SK-N-SH (cell line): ENCODE data around the gene TTC27. TPM values are rescaled to one million over a fixed set of nuclear protein-coding genes. Genes with fewer than 3 reads are reported as not detected.

Source experiments
- CTCF ChIA-PET: fragments of 300-600, 350-600 bp; formaldehyde crosslinking; extraction: SDS; loops from one replicate; lab custom pipeline; 2021; lab: Yijun Ruan, JAX
- POLR2A ChIA-PET: fragments of 350-600 bp; sonication (Branson Sonifier 250); formaldehyde crosslinking; extraction: SDS; loops from one replicate; lab custom pipeline; 2020; ENCODE audit warnings: antibody characterized with exemption, inconsistent platforms; lab: Yijun Ruan, JAX
- DNase-seq: peaks from one replicate; pipeline ENCODE4 v3.0.0; 2012
- H2AFZ ChIP-seq: fragments of 200-600 bp; sonication (generic); 2 replicates; pipeline ENCODE4 v1.8.1; 2016; ENCODE audit warnings: antibody characterized with exemption, mild to moderate bottlenecking, low read depth
- H3F3A ChIP-seq: fragments of 200-600 bp; sonication (generic); replicated peaks from 2 replicates; pipeline ENCODE3; 2016; ENCODE audit warnings: antibody characterized with exemption, mild to moderate bottlenecking; ENCODE audit not compliant: insufficient read depth
- H3K27ac ChIP-seq, 2 experiments: fragments of 200-500 bp in 1 of 2; fragments of 200-600 bp in 1 of 2; sonication (Bioruptor generic) in 1 of 2; sonication (generic), shearing (Covaris generic) in 1 of 2; 2 replicates each; pipeline versions ENCODE4 v1.5.1 to v1.6.1; 2014 to 2016; ENCODE audit warnings: low read depth in 2 of 2, inconsistent platforms in 1 of 2, low read length in 1 of 2, mild to moderate bottlenecking in 1 of 2, mixed read lengths in 1 of 2
- H3K27me3 ChIP-seq: fragments of 200-600 bp; sonication (generic), shearing (Covaris generic); 2 replicates; pipeline ENCODE4 v1.6.1; 2016; ENCODE audit warnings: mixed run types; ENCODE audit not compliant: insufficient read depth
- H3K36me3 ChIP-seq, 2 experiments: fragments of 200-500 bp in 1 of 2; fragments of 200-600 bp in 1 of 2; sonication (Bioruptor generic) in 1 of 2; sonication (generic) in 1 of 2; replicated peaks in 1 of 2; 2 replicates each; pipeline versions ENCODE3 to v1.5.1; 2014 to 2016; ENCODE audit warnings: low read length in 1 of 2, mild to moderate bottlenecking in 1 of 2; ENCODE audit not compliant: insufficient read depth in 2 of 2, control insufficient read depth in 1 of 2
- H3K4me1 ChIP-seq, 2 experiments: fragments of 200-500 bp in 1 of 2; fragments of 200-600 bp in 1 of 2; sonication (Bioruptor generic) in 1 of 2; sonication (generic), shearing (Covaris generic) in 1 of 2; 2 replicates each; pipeline versions ENCODE4 v1.5.1 to v1.6.1; 2014 to 2016; ENCODE audit warnings: low read depth in 1 of 2, low read length in 1 of 2, mixed run types in 1 of 2; ENCODE audit not compliant: insufficient read depth in 2 of 2, control insufficient read depth in 1 of 2
- H3K4me2 ChIP-seq: fragments of 200-600 bp; sonication (generic), shearing (Covaris generic); 2 replicates; pipeline ENCODE4 v1.6.1; 2017; ENCODE audit warnings: mixed run types
- H3K4me3 ChIP-seq, 2 experiments: fragments of 200-500 bp in 1 of 2; fragments of 200-600 bp in 1 of 2; sonication (Bioruptor generic) in 1 of 2; sonication (generic), shearing (Covaris generic) in 1 of 2; 2 replicates each; pipeline versions ENCODE4 v1.5.1 to v1.8.1; 2014 to 2016; ENCODE audit warnings: low read depth in 2 of 2, inconsistent platforms in 1 of 2, low read length in 1 of 2, mild to moderate bottlenecking in 1 of 2, mixed read lengths in 1 of 2, moderate library complexity in 1 of 2
- H3K79me2 ChIP-seq: fragments of 200-600 bp; sonication (generic); 2 replicates; pipeline ENCODE4 v1.8.1; 2017; ENCODE audit warnings: mild to moderate bottlenecking; ENCODE audit not compliant: insufficient read depth
- H3K9ac ChIP-seq: fragments of 200-600 bp; sonication (generic); 2 replicates; pipeline ENCODE4 v1.6.1; 2017; ENCODE audit warnings: mixed run types
- H3K9me2 ChIP-seq: fragments of 200-600 bp; sonication (generic); 2 replicates; pipeline ENCODE4 v1.6.1; 2017; ENCODE audit warnings: mixed run types
- H3K9me3 ChIP-seq: fragments of 200-600 bp; sonication (generic); 2 replicates; pipeline ENCODE4 v1.6.1; 2017; ENCODE audit warnings: mixed run types, mild to moderate bottlenecking, moderate library complexity
- H4K20me1 ChIP-seq: fragments of 200-600 bp; sonication (generic); 2 replicates; pipeline ENCODE4 v1.6.1; 2017; ENCODE audit warnings: mild to moderate bottlenecking, mixed run types; ENCODE audit not compliant: insufficient read depth
- EZH2phosphoT487 ChIP-seq: fragments of 200-600 bp; sonication (generic); IDR thresholded peaks from 2 replicates; pipeline ENCODE4 v1.6.1; 2017; ENCODE audit warnings: low read depth, mixed run types, mild to moderate bottlenecking, antibody characterized with exemption, moderate library complexity, borderline replicate concordance
- FOSL2 ChIP-seq: IDR thresholded peaks from 2 replicates; pipeline ENCODE4 v1.4.0; 2012; ENCODE audit warnings: low read depth, mild to moderate bottlenecking, moderate library complexity, borderline replicate concordance
- FOXM1 ChIP-seq: IDR thresholded peaks from 2 replicates; pipeline ENCODE4 v1.4.0; 2012; ENCODE audit warnings: low read depth, mild to moderate bottlenecking
- IRF3 ChIP-seq: fragments of 150-350 bp; IDR thresholded peaks from 2 replicates; pipeline ENCODE4 v1.6.1; 2016; ENCODE audit warnings: mild to moderate bottlenecking, low read depth, low read length
- MEF2A ChIP-seq: IDR thresholded peaks from 2 replicates; pipeline ENCODE4 v1.4.0; 2012; ENCODE audit warnings: low read depth, borderline replicate concordance
- MXI1 ChIP-seq: IDR thresholded peaks from 2 replicates; pipeline ENCODE4 v1.6.1; 2012; ENCODE audit warnings: mild to moderate bottlenecking, low read depth, low read length, improper control_type of control experiment
- NFIC ChIP-seq: IDR thresholded peaks from 2 replicates; pipeline ENCODE4 v1.4.0; 2012; ENCODE audit warnings: borderline replicate concordance
- NRF1 ChIP-seq: IDR thresholded peaks from 2 replicates; pipeline ENCODE4 v1.6.1; 2012; ENCODE audit warnings: low read depth, mild to moderate bottlenecking, low read length
- PBX3 ChIP-seq: IDR thresholded peaks from 2 replicates; pipeline ENCODE4; 2012
- RFX5 ChIP-seq: IDR thresholded peaks from 2 replicates; pipeline ENCODE4 v1.6.1; 2012; ENCODE audit warnings: mild to moderate bottlenecking, improper control_type of control experiment, low read length
- TCF12 ChIP-seq: IDR thresholded peaks from 2 replicates; pipeline ENCODE4 v1.4.0; 2012
- USF1 ChIP-seq: IDR thresholded peaks from 2 replicates; pipeline ENCODE4 v1.4.0; 2012; ENCODE audit warnings: low read depth, borderline replicate concordance
- USF2 ChIP-seq: fragments of 150-350 bp; IDR thresholded peaks from 2 replicates; pipeline ENCODE4 v1.6.1; 2017; ENCODE audit warnings: antibody characterized with exemption, low read length, low read depth, borderline replicate concordance
- ZBTB33 ChIP-seq: IDR thresholded peaks from 2 replicates; pipeline ENCODE4 v1.4.0; 2012; ENCODE audit warnings: low read depth, borderline replicate concordance
- WGBS: methylation state at CpG from one replicate; pipeline ENCODE4 v1.1.6; 2017; ENCODE audit warnings: low lambda C conversion rate; 5-methylcytosine and 5-hydroxymethylcytosine counted together
- polyA plus RNA-seq, 3 experiments: library from polyadenylated mRNA; depleted of rRNA; stranded (reverse); fragments of >200 nt; gene quantifications; 2 replicates each; pipeline ENCODE4 v1.2.3, GENCODE V29; 2012

The TTC27 gene
- polyA plus RNA-seq, 1 of the 3 experiments (the other 2 are of a cell fraction): 14.4 TPM

DNA sequence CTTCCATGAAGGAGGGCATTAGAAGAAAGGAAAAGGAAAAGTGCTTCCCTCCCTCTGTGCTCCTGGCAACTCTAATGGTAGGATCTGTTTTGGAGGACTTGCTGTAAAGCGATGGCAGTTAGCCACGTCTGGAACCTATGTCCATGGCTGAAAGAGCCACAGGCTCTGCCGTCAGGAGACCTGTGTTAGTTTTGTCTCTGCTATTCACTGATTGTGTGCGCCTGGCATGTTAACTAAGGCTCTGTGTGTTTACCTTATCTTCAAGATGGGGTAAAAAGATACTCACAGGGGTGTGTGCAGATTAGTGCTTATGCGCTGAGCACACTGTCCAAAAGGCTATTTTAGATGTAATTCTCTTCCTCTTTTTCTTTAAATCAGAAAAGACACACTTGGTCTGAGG, 209.1 kb downstream of the TTC27 start (continued):
- TF ChIP-seq ZBTB33 (no peak), TCF12 (no peak), FOXM1 (no peak), NRF1 (no peak), NFIC (no peak), EZH2phosphoT487 (no peak), PBX3 (no peak), MXI1 (peak; percentile 62; the same call in 1 of the 2 replicates), RFX5 (no peak; the same call in 1 of the 2 replicates), USF1 (no peak), IRF3 (no peak), USF2 (no peak)

DNA sequence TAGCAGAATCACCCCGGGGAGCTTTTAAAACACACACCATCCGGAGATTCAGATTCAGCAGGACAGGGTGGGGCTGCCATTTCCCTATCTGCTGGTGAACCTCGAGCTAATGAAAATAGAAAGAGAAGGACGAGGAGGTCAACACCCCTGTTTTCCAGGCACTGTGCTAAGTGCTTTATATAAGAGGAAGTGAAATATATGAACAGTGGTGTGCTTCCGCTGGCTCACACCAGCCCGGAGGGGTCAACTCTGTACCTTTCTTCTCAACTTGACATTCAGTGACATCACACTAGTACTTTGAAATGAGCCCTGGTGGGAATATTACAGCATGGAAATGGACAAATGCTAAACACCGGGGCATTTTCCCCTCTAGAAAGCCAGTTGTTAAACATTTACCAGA, 210.6 kb downstream of the TTC27 start:
- H3K9me3 ChIP-seq: no peaks in the 10 kb centered on the region
- H3K4me3 ChIP-seq: no peak overlapping the region
- no peaks in the 10 kb centered on the region for H3K27me3 ChIP-seq
- H3K4me1 ChIP-seq: peaks cover 0 to 28% of the 10 kb centered on the region in 2 experiments; a peak in 3 of 4 replicates
- TF ChIP-seq FOSL2 (no peak), IRF3 (no peak), MEF2A (no peak)
- no peak overlapping the region for H3K4me2 ChIP-seq
- no peak overlapping the region for H3K27ac ChIP-seq
- H3K9ac ChIP-seq: no peak overlapping the region
- WGBS: 75% methylated on average over 7 of the region's 7 CpGs
- no peak overlapping the region for H2AFZ ChIP-seq
- H3K9me2 ChIP-seq: no peaks in the 10 kb centered on the region
- H3K79me2 ChIP-seq: no peaks in the 10 kb centered on the region
- ChIA-PET CTCF (interaction anchor here (1.0 to 1.8 kb wide), 3 partner anchors 9 to 65 kb away, joined by 3 to 4 read pairs (median 4); no protein-coding TSS in a partner anchor), POLR2A (interaction anchor here (0.6 to 1.6 kb wide), 2 partner anchors 12 to 13 kb away, joined by 3 to 6 read pairs; no protein-coding TSS in a partner anchor)
- DNase-seq: no peak
- H3K36me3 ChIP-seq: no peaks in the 10 kb centered on the region
- no peaks in the 10 kb centered on the region for H4K20me1 ChIP-seq
- H3F3A ChIP-seq: peaks cover 3% of the 10 kb centered on the region
